Endothelial cell of umbilical vein (primary cell): ENCODE results near the gene POMGNT2. TPM values are rescaled to one million over a fixed set of nuclear protein-coding genes. Genes with fewer than 3 reads are reported as not detected.

Experiments
- BruUV-seq: library from RNA; stranded (reverse); fragments of 400-500 nt; replicated peaks from 2 replicates; lab custom pipeline; 2021; lab: Mats Ljungman, UMichigan
- CTCF ChIA-PET: fragments of 300-600, 350-600 bp; sonication (Branson Sonifier 250); formaldehyde crosslinking; loops from one replicate; lab custom pipeline; 2021; ENCODE audit warnings: antibody characterized with exemption, inconsistent platforms; lab: Charles Lee
- POLR2A ChIA-PET: fragments of 300-600, 350-600 bp; sonication (Branson Sonifier 250); formaldehyde crosslinking; loops from one replicate; lab custom pipeline; 2021; ENCODE audit warnings: antibody characterized with exemption, inconsistent platforms; lab: Charles Lee
- DNase-seq: peaks from one replicate; pipeline ENCODE4 v3.0.0-alpha.2; 2011; ENCODE audit warnings: low read depth, low spot score
- FAIRE-seq: peaks from 2 replicates; lab custom pipeline; 2011; peaks lifted over from hg19 to GRCh38; lab: Jason Lieb, UNC
- H2AFZ ChIP-seq: 2 replicates; pipeline ENCODE4 v1.6.0; 2012; ENCODE audit warnings: low read depth, low read length, control low read depth, inconsistent platforms
- H3K27ac ChIP-seq: 2 replicates; pipeline ENCODE4 v1.5.1; 2011; ENCODE audit warnings: low read depth, mild to moderate bottlenecking, control low read depth, low read length, moderate library complexity; ENCODE audit not compliant: insufficient read depth
- H3K27me3 ChIP-seq, 2 experiments: 2 replicates each; pipeline versions ENCODE4 v1.6.0 to v1.6.1; 2011; ENCODE audit warnings: low read length in 2 of 2, mixed read lengths in 1 of 2; ENCODE audit not compliant: control insufficient read depth in 2 of 2, insufficient read depth in 2 of 2
- H3K36me3 ChIP-seq, 2 experiments: 2 replicates in 1 of 2; 3 replicates in 1 of 2; pipeline ENCODE4 v1.5.1; 2011; ENCODE audit warnings: low read length in 2 of 2, mild to moderate bottlenecking in 1 of 2, moderate library complexity in 1 of 2; ENCODE audit not compliant: control insufficient read depth in 2 of 2, insufficient read depth in 2 of 2; ENCODE audit errors: extremely low read depth in 1 of 2
- H3K4me1 ChIP-seq: 3 replicates; pipeline ENCODE4 v1.5.1; 2011; ENCODE audit warnings: mild to moderate bottlenecking, low read length; ENCODE audit not compliant: control insufficient read depth, insufficient read depth; ENCODE audit errors: extremely low read depth
- H3K4me2 ChIP-seq: 2 replicates; pipeline ENCODE4 v1.6.1; 2011; ENCODE audit warnings: low read length, control low read depth, mixed read lengths; ENCODE audit not compliant: insufficient read depth
- H3K4me3 ChIP-seq, 3 experiments: fragments of 200-600 bp in 1 of 3; sonication (generic), shearing (Covaris generic) in 1 of 3; replicated peaks in 1 of 3; 2 replicates each; pipeline ENCODE4 v1.5.1; 2011 to 2016; ENCODE audit warnings: control low read depth in 3 of 3, low read length in 3 of 3, mild to moderate bottlenecking in 2 of 3, inconsistent platforms in 1 of 3, low read depth in 1 of 3, moderate library complexity in 1 of 3; ENCODE audit not compliant: insufficient read depth in 1 of 3
- H3K79me2 ChIP-seq: 2 replicates; pipeline ENCODE4 v1.6.0; 2012; ENCODE audit warnings: low read length, inconsistent platforms; ENCODE audit not compliant: control insufficient read depth, insufficient read depth
- H3K9ac ChIP-seq: replicated peaks from 2 replicates; pipeline ENCODE3; 2011; ENCODE audit warnings: low read length, control low read depth; ENCODE audit not compliant: insufficient read depth; ENCODE audit errors: extremely low read depth
- H3K9me1 ChIP-seq: replicated peaks from 3 replicates; pipeline ENCODE4 v1.6.0; 2011; ENCODE audit warnings: mild to moderate bottlenecking, low read length; ENCODE audit not compliant: control insufficient read depth, insufficient read depth; ENCODE audit errors: extremely low read depth
- H3K9me3 ChIP-seq: replicated peaks from 2 replicates; pipeline ENCODE4 v1.5.1; 2012; ENCODE audit warnings: low read length, inconsistent platforms; ENCODE audit not compliant: control insufficient read depth, insufficient read depth
- H4K20me1 ChIP-seq: replicated peaks from 2 replicates; pipeline ENCODE3; 2011; ENCODE audit warnings: mild to moderate bottlenecking, low read length; ENCODE audit not compliant: control insufficient read depth, insufficient read depth; ENCODE audit errors: extremely low read depth
- EZH2 ChIP-seq: IDR thresholded peaks from 2 replicates; pipeline ENCODE4 v1.6.1; 2012; ENCODE audit warnings: borderline replicate concordance, low read depth, mild to moderate bottlenecking, moderate library complexity, low read length, inconsistent platforms; ENCODE audit not compliant: severe bottlenecking
- FOS ChIP-seq: IDR thresholded peaks from 2 replicates; pipeline ENCODE4 v1.6.1; 2011; ENCODE audit warnings: mild to moderate bottlenecking, low read length, moderate library complexity, borderline replicate concordance; ENCODE audit not compliant: insufficient read depth
- GATA2 ChIP-seq: IDR thresholded peaks from 2 replicates; pipeline ENCODE4 v1.7.0; 2011; ENCODE audit warnings: low read depth, mild to moderate bottlenecking, moderate library complexity, mixed read lengths, low read length; ENCODE audit not compliant: insufficient read length, insufficient read depth
- JUN ChIP-seq: IDR thresholded peaks from 2 replicates; pipeline ENCODE4 v1.6.1; 2011; ENCODE audit warnings: borderline replicate concordance, low read depth; ENCODE audit not compliant: insufficient read length, insufficient read depth
- MAX ChIP-seq: IDR thresholded peaks from 2 replicates; pipeline ENCODE4 v1.6.1; 2011; ENCODE audit not compliant: insufficient read depth, insufficient read length
- MYC ChIP-seq: IDR thresholded peaks from one replicate; pipeline ENCODE4 v1.6.1; 2011; ENCODE audit warnings: mild to moderate bottlenecking, low read depth, low read length
- POLR2A ChIP-seq: IDR thresholded peaks from 2 replicates; pipeline ENCODE4 v1.6.1; 2012; ENCODE audit warnings: low read depth, mild to moderate bottlenecking, control low read depth, low read length
- POLR2AphosphoS5 ChIP-seq: IDR thresholded peaks from 2 replicates; pipeline ENCODE4 v1.6.1; 2012; ENCODE audit warnings: low read depth, mild to moderate bottlenecking, control low read depth, low read length, moderate library complexity; ENCODE audit not compliant: insufficient read depth
- dilution Hi-C: fragments of 300-500 bp; cut with MboI; formaldehyde crosslinking; loops from one replicate; pipeline ENCODE4 v1.15.0; 2019; ENCODE audit warnings: low sequenced_read_pairs; ENCODE audit not compliant: extremely low pct_ligation_motif_present
- intact Hi-C: fragments of 100-400 bp; cut with micrococcal nuclease; formaldehyde crosslinking; loops from one replicate; pipeline ENCODE4 v1.10.0; 2022
- polyA plus RNA-seq, 4 experiments: library from polyadenylated mRNA; depleted of rRNA in 3 of 4; stranded (reverse) in 3 of 4; unstranded in 1 of 4; fragments of >200 nt; gene quantifications; 2 replicates each; pipeline versions ENCODE4 v1.2.1 to v1.2.3, GENCODE V29; 2011 to 2012; ENCODE audit warnings: missing spikeins in 1 of 4
- total RNA-seq: library from RNA; stranded (reverse); gene quantifications from 2 replicates; pipeline ENCODE4 v1.2.3, GENCODE V29; 2021
- TF ChIP-seq, protein P1 (sequence below), 2 donors: IDR thresholded peaks; 1 replicate in 1 of 2; 2 replicates in 1 of 2; pipeline ENCODE4 v1.5.1; 2011; ENCODE audit warnings: low read length in 2 of 2, mild to moderate bottlenecking in 2 of 2, moderate library complexity in 2 of 2, control low read depth in 1 of 2, inconsistent platforms in 1 of 2, low read depth in 1 of 2; ENCODE audit not compliant: insufficient read depth in 1 of 2; ENCODE audit errors: extremely low read depth in 1 of 2

Gene POMGNT2
- total and polyA plus RNA-seq, 2 donors (not counting 3 experiments of a cell fraction or from before 2014, with no cell fraction given): 6.4 to 16.3 TPM

GRCh38 chr3:43073116-43073835 is 32.6 kb downstream of the POMGNT2 start:
- no peak for FAIRE-seq
- POLR2A ChIA-PET: no interaction called here

GRCh38 chr3:43072361-43072760 is 33.5 kb downstream of the POMGNT2 start:
- ChIA-PET CTCF (no interaction called here), POLR2A (no interaction called here)
- H3K27ac ChIP-seq: no peak overlapping the region
- H3K27me3 ChIP-seq: peaks cover 0 to 2% of the 10 kb centered on the region in 2 experiments
- intact Hi-C loops (no loop called here), dilution Hi-C loops (no loop called here)
- no peak overlapping the region for H2AFZ ChIP-seq
- no peaks in the 10 kb centered on the region for H3K79me2 ChIP-seq
- H3K9ac ChIP-seq: no peak overlapping the region
- no peaks in the 10 kb centered on the region for H3K9me1 ChIP-seq
- H3K4me2 ChIP-seq: no peak overlapping the region
- H3K9me3 ChIP-seq: no peaks in the 10 kb centered on the region
- DNase-seq (no peak), FAIRE-seq (no peak)
- TF ChIP-seq POLR2AphosphoS5: no peak
- TF ChIP-seq, protein P1, sequence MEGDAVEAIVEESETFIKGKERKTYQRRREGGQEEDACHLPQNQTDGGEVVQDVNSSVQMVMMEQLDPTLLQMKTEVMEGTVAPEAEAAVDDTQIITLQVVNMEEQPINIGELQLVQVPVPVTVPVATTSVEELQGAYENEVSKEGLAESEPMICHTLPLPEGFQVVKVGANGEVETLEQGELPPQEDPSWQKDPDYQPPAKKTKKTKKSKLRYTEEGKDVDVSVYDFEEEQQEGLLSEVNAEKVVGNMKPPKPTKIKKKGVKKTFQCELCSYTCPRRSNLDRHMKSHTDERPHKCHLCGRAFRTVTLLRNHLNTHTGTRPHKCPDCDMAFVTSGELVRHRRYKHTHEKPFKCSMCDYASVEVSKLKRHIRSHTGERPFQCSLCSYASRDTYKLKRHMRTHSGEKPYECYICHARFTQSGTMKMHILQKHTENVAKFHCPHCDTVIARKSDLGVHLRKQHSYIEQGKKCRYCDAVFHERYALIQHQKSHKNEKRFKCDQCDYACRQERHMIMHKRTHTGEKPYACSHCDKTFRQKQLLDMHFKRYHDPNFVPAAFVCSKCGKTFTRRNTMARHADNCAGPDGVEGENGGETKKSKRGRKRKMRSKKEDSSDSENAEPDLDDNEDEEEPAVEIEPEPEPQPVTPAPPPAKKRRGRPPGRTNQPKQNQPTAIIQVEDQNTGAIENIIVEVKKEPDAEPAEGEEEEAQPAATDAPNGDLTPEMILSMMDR (IDR thresholded peaks at IDR 0.05; ENCODE audit: extremely low read depth in 1 of 2, insufficient read depth in 1 of 2, low read depth in 1 of 2, low read length in 2 of 2): no peak
- TF ChIP-seq EZH2: no peak
- no peak for TF ChIP-seq MAX
- TF ChIP-seq JUN: no peak
- TF ChIP-seq FOS: no peak
- TF ChIP-seq POLR2A: no peak
- TF ChIP-seq MYC: no peak
- no peak for TF ChIP-seq GATA2
- H3K36me3 ChIP-seq: no peaks in the 10 kb centered on the region
- H3K4me3 ChIP-seq: no peak overlapping the region
- H4K20me1 ChIP-seq: no peaks in the 10 kb centered on the region
- H3K4me1 ChIP-seq: no peaks in the 10 kb centered on the region
- no TSS peak for BruUV-seq

More at GRCh38 chr3:43073116-43073835, 32.6 kb downstream of the POMGNT2 start:
- no TSS peak for BruUV-seq
- H3K4me1 ChIP-seq: no peaks in the 10 kb centered on the region
- no peaks in the 10 kb centered on the region for H4K20me1 ChIP-seq
- intact Hi-C loops (no loop called here), dilution Hi-C loops (no loop called here)
- no peaks in the 10 kb centered on the region for H3K9me1 ChIP-seq
- no peaks in the 10 kb centered on the region for H3K79me2 ChIP-seq
- TF ChIP-seq, protein P1 (IDR thresholded peaks at IDR 0.05; ENCODE audit: extremely low read depth in 1 of 2, insufficient read depth in 1 of 2, low read depth in 1 of 2, low read length in 2 of 2): no peak
- TF ChIP-seq POLR2A (no peak), EZH2 (no peak), FOS (no peak), POLR2AphosphoS5 (no peak)
- CTCF ChIA-PET: no interaction called here
- H3K4me2 ChIP-seq: no peak overlapping the region
- no peak overlapping the region for H3K4me3 ChIP-seq
- peaks cover 0 to 2% of the 10 kb centered on the region in 2 experiments for H3K27me3 ChIP-seq
- no peak overlapping the region for H3K9ac ChIP-seq
- H3K27ac ChIP-seq: no peak overlapping the region
- H3K9me3 ChIP-seq: no peaks in the 10 kb centered on the region
- H3K36me3 ChIP-seq: no peaks in the 10 kb centered on the region
- no peak for DNase-seq
- H2AFZ ChIP-seq: no peak overlapping the region
